ENCODE measurements around the gene RFT1. TPM values are rescaled to one million over a fixed set of nuclear protein-coding genes. Genes with fewer than 3 reads are reported as not detected.

RFT1 gene
- polyA plus RNA-seq, 3 donors: 8.2 to 34.9 (median 25.6) TPM

DNA sequence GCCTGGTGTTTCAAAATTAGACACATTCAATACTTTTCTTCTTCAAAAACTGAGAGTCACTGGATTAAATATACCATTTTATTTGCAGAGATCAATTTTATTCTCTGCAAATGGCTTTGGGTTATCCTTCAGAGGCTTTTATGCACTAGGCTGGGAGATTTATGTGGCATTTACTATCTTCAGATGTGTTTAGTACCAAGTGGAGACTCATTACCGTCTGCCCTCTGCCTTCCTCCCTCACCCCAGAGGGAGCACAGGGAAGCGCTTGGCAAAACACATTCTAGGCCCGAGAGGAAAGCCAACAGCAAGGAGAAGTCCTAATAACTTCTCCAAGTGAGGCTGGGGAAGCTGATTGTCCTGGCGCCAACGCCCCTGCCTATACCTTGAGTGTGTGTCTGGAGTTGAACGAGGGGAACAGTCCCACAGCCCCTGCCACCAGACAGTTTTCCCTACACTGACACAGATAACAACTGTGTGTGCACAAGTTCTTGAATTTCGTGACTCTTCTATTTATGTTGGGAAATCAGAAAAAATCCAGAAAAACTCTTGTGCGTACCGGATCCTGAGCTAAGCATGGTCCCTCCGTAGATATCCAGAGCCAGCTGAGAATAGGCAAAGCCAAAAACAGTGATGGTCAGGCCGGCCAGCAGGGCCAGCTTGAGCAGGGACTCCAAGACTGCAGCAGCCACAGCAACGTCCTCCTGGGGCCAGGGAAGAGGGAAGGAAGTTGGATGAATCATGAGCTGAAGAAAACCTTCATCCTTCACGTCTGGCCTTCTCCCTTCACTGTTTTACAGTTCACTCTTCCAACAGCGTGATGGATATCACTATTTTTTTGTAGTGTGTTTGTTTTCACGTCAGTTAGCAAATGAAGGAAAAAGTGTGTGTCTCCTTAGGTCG, 26.6 kb downstream of the RFT1 start:
- peaks cover 4% of the 10 kb centered on the region for H3K79me2 ChIP-seq (ENCODE audit: insufficient read depth, low read length)
- Mint-ChIP-seq H3K9me3 (no peaks in the 10 kb centered on the region), H3K27ac (peak overlapping the region; percentile 90 to 98 (median 94)), H3K36me3 (peaks cover 39 to 69% of the 10 kb centered on the region in 2 donors), H3K4me1 (peaks cover 52% of the 10 kb centered on the region), H3K4me3 (peak overlapping the region in 1 of 2 donors; percentile 68), H3K27me3 (ENCODE audit: low read depth in 3 of 3) (peaks cover 0 to 2% (median 1%) of the 10 kb centered on the region in 3 donors)
- H3K4me2 ChIP-seq (replicated peaks; ENCODE audit: extremely low read depth, low read length, poor library complexity, severe bottlenecking): peak overlapping the region; percentile 55
- WGBS (ENCODE audit: insufficient coverage): 86% methylated on average over 3 of the region's 16 CpGs
- peak overlapping the region in 1 of 3 experiments; percentile 35 for H3K4me3 ChIP-seq (replicated peaks in 1 of 3; ENCODE audit: low read depth in 2 of 3, low read length in 3 of 3)
- H3K36me3 ChIP-seq (replicated peaks in 1 of 2; ENCODE audit: control insufficient read depth in 1 of 2, insufficient read depth in 2 of 2, low read length in 2 of 2): peaks cover 13 to 43% of the 10 kb centered on the region in 2 donors
- no peak overlapping the region for H2AFZ ChIP-seq (ENCODE audit: insufficient read depth, low read depth, low read length, poor library complexity, severe bottlenecking)
- intact Hi-C loops (cut with micrococcal nuclease): loop anchor here in 1 of 2 donors (5.0 kb wide), 2 partner anchors 39 to 149 kb away; no protein-coding TSS in a partner anchor
- TF ChIP-seq, protein P1, sequence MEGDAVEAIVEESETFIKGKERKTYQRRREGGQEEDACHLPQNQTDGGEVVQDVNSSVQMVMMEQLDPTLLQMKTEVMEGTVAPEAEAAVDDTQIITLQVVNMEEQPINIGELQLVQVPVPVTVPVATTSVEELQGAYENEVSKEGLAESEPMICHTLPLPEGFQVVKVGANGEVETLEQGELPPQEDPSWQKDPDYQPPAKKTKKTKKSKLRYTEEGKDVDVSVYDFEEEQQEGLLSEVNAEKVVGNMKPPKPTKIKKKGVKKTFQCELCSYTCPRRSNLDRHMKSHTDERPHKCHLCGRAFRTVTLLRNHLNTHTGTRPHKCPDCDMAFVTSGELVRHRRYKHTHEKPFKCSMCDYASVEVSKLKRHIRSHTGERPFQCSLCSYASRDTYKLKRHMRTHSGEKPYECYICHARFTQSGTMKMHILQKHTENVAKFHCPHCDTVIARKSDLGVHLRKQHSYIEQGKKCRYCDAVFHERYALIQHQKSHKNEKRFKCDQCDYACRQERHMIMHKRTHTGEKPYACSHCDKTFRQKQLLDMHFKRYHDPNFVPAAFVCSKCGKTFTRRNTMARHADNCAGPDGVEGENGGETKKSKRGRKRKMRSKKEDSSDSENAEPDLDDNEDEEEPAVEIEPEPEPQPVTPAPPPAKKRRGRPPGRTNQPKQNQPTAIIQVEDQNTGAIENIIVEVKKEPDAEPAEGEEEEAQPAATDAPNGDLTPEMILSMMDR (IDR thresholded peaks at IDR 0.05): no peak
- no peaks in the 10 kb centered on the region for H3K27me3 ChIP-seq (ENCODE audit: control insufficient read depth in 2 of 2, insufficient read depth in 2 of 2, low read length in 2 of 2)
- peak overlapping the region; percentile 66 to 81 for H3K27ac ChIP-seq (ENCODE audit: low read depth in 1 of 2, low read length in 2 of 2)
- DNase-seq: peak; percentile 52 to 80 (median 79)
- H4K20me1 ChIP-seq (ENCODE audit: insufficient read depth, low read length): no peaks in the 10 kb centered on the region
- H3K9ac ChIP-seq (ENCODE audit: insufficient read depth, low read length, poor library complexity, severe bottlenecking): no peak overlapping the region
- peaks cover 37 to 47% of the 10 kb centered on the region in 2 donors for H3K4me1 ChIP-seq (ENCODE audit: control insufficient read depth in 1 of 2, insufficient read depth in 2 of 2, low read length in 2 of 2)
- H3K9me3 ChIP-seq (replicated peaks in 1 of 2; ENCODE audit: control insufficient read depth in 1 of 2, insufficient read depth in 1 of 2, low read length in 2 of 2): no peaks in the 10 kb centered on the region

GRCh38 chr3:53102601-53103147, 27.6 kb downstream of the RFT1 start:
- Mint-ChIP-seq H3K4me3 (peak overlapping the region in 1 of 2 donors; percentile 23), H3K9me3 (no peaks in the 10 kb centered on the region), H3K27me3 (ENCODE audit: low read depth in 3 of 3) (peaks cover 0 to 2% (median 0%) of the 10 kb centered on the region in 3 donors), H3K27ac (peak overlapping the region; percentile 90 to 98 (median 94)), H3K4me1 (peaks cover 43% of the 10 kb centered on the region), H3K36me3 (peaks cover 44 to 69% of the 10 kb centered on the region in 2 donors)
- TF ChIP-seq, protein P1 (IDR thresholded peaks at IDR 0.05): no peak
- peak overlapping the region; percentile 12 for H2AFZ ChIP-seq (ENCODE audit: insufficient read depth, low read depth, low read length, poor library complexity, severe bottlenecking)
- H3K27ac ChIP-seq (ENCODE audit: low read depth in 1 of 2, low read length in 2 of 2): peak overlapping the region; percentile 66 to 81
- no peaks in the 10 kb centered on the region for H4K20me1 ChIP-seq (ENCODE audit: insufficient read depth, low read length)
- peak overlapping the region in 1 of 3 experiments; percentile 35 for H3K4me3 ChIP-seq (replicated peaks in 1 of 3; ENCODE audit: low read depth in 2 of 3, low read length in 3 of 3)
- H3K9me3 ChIP-seq (replicated peaks in 1 of 2; ENCODE audit: control insufficient read depth in 1 of 2, insufficient read depth in 1 of 2, low read length in 2 of 2): no peaks in the 10 kb centered on the region
- H3K4me1 ChIP-seq (ENCODE audit: control insufficient read depth in 1 of 2, insufficient read depth in 2 of 2, low read length in 2 of 2): peaks cover 37 to 39% of the 10 kb centered on the region in 2 donors
- DNase-seq: peak; percentile 83 to 92 (median 91)
- peaks cover 20 to 50% of the 10 kb centered on the region in 2 donors for H3K36me3 ChIP-seq (replicated peaks in 1 of 2; ENCODE audit: control insufficient read depth in 1 of 2, insufficient read depth in 2 of 2, low read length in 2 of 2)
- peak overlapping the region; percentile 12 for H3K9ac ChIP-seq (ENCODE audit: insufficient read depth, low read length, poor library complexity, severe bottlenecking)
- no peaks in the 10 kb centered on the region for H3K27me3 ChIP-seq (ENCODE audit: control insufficient read depth in 2 of 2, insufficient read depth in 2 of 2, low read length in 2 of 2)
- peak overlapping the region; percentile 55 for H3K4me2 ChIP-seq (replicated peaks; ENCODE audit: extremely low read depth, low read length, poor library complexity, severe bottlenecking)
- WGBS (ENCODE audit: insufficient coverage): 50% methylated on average over 2 of the region's 6 CpGs
- peaks cover 1% of the 10 kb centered on the region for H3K79me2 ChIP-seq (ENCODE audit: insufficient read depth, low read length)
- intact Hi-C loops (cut with micrococcal nuclease): loop anchor here in 1 of 2 donors (5.0 kb wide), 2 partner anchors 40 to 150 kb away; no protein-coding TSS in a partner anchor

Data from CD14-positive monocyte (primary cell).